GM19395 (cell line): Measurements from ENCODE around the gene UBAP1.
"Not testable (repeated sequence)": the region's sequence is repeated elsewhere in the genome, so short reads cannot be mapped to it uniquely, and the experiment has no call there.

Experiments used
- ATAC-seq: cut with Tn5 transposase; IDR thresholded peaks from one replicate; pipeline ENCODE4 v1.9.1; 2021; ENCODE audit warnings: mild to moderate bottlenecking, moderate library complexity; ENCODE audit not compliant: unreplicated experiment

UBAP1 gene

GRCh38 chr9:34178436-34179212 is at the start of gene UBAP1:
UBAP1 (plus strand) TSS chr9:34179043; CDS start chr9:34220915, 41,872 bp downstream.
- ATAC-seq: peak; percentile 100

DNA sequence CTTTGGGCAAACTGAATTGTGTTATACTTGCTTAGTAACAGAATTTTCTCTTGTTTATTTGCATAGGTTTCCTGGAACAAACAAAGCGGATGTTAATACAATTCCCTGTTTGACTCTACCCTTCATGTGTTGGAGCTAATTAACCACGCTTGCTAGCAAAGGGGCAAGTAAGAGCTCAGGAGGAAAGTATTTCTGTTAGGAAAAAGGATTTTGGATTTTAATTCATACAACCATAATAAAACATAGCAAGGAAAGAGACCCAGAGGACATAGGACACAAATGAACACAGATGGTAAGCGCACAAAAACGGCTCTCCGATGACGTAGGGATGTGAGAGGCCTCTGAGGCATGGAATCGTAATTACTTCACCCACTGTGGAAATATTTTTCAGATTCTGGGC is 47.3 kb upstream of the UBAP1 start:
- ATAC-seq: no peak

- no peak for ATAC-seq
Measured at GRCh38 chr9:34133436-34133949, 45.4 kb upstream of the UBAP1 start.

GRCh38 chr9:34134521-34134920 is 44.3 kb upstream of the UBAP1 start:
- no peak for ATAC-seq

DNA sequence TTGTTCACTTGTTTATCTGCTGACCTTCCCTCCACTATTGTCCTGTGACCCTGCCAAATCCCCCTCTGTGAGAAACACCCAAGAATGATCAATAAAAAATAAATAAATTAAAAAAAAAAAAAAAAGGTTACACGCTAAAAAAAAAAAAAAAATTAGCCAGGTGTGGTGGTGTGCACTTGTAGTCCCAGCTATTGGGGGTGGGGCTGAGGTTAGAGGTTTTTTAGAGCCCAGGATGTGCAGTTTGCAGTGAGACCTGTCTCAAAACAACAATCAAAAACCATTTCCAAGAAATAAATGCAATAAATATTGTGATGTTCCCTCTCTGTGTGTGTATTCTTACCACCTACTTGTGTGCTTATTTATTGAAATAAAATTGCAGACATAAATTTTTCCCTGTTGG is 40.2 kb upstream of the UBAP1 start:
- ATAC-seq: not testable (repeated sequence)

DNA sequence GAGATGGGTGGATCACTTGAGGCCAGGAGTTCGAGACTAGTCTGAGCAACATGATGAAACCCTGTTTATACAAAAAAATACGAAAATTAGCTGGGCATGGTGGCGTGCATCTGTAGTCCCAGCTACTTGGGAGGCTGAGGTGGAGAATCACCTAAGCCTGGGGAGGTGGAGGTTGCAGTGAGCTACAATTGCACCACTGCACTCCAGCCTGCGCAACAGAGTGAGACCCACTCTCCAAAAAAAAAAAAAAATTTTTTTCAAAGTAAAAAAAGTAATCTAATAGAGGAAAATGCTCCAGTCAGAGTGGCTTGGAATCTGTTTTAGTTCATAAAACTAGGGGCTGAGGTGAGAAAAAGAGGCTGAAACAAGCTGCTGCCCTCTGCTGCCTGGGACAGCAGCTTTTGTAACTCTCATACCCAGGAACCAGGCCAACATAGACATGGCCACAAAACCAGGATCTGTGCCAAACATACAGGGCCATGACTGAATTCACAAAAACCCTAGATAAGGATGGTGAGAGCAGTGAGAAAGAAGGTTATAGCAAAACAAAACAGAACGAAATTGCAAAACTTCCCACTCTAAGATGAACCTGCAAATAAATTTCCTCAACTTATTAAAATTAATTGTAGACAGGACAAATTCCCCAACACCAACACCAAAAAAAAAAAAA is 39.2 kb upstream of the UBAP1 start:
- ATAC-seq: no peak

GRCh38 chr9:34140853-34141252 is 38.0 kb upstream of the UBAP1 start:
- ATAC-seq: no peak

- ATAC-seq: no peak
Measured at GRCh38 chr9:34143116-34143515, 35.7 kb upstream of the UBAP1 start.

DNA sequence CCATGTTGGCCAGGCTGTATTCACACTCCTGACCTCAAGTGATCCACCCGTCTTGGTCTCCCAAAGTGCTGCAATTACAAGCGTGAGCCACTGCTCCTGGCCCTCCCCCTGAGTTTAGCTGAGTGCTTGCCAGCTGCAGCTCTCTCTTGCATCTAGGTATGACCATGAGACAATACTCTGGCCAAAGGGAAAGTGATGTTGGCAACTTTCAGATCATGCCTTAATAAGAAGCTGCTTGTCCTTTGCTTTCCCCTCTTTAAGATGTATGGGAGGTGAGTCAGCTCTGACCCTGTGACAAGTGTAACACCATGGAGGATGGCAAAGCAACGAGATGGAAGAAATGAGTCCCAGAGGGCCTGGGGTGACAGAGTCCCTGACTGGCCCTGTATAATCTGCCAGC is 33.7 kb upstream of the UBAP1 start:
- no peak for ATAC-seq

- ATAC-seq: no peak
Measured at GRCh38 chr9:34151398-34151797, 27.4 kb upstream of the UBAP1 start.

DNA sequence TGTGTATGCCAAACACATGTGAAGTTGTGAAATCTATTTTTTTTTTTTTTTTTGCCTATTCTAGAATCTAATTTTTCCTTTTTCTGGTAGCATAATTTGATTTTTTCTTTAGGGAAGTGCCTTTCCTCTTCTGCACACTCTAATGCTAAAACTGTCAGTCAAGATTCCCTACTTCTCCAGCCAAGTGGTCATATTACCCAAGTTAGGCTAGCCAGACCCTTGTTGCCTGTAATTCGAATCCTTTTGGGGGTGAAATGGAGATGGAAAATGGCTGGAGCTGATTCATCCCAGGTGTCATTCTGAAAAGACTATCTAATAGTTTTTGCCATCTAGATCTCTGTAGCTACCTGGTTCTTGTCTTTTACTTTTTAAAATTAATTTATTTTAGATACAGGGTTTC is 24.8 kb upstream of the UBAP1 start:
- ATAC-seq: no peak

GRCh38 chr9:34157318-34157717 is 21.5 kb upstream of the UBAP1 start:
- ATAC-seq: no peak

- no peak for ATAC-seq
Measured at GRCh38 chr9:34157898-34158297, 20.9 kb upstream of the UBAP1 start.

DNA sequence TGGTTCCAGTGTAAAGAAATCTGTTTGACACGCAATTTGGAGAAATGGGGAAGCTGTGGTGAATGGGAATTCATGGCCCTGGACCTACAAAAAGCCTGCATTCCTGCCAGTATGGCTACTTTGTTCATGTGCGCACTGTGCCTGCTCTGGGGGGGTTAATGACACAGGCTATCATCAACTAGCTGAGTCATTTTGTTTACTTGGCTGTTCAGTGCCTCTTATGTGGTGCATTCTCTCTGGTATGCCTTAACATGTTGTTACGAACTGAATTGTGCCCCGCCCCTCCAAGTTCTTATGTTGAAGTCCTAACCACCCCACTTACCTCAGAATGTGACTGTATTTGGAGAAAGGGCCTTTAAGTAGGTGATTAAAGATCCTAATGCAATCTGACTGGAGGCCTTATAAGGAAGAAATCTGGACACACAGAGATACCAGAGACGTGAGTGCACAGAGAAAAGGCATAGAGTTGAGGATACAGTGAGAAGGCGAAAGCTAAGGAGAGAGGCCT is 20.4 kb upstream of the UBAP1 start:
- ATAC-seq: no peak

GRCh38 chr9:34163434-34163833 is 15.4 kb upstream of the UBAP1 start:
- ATAC-seq: no peak

DNA sequence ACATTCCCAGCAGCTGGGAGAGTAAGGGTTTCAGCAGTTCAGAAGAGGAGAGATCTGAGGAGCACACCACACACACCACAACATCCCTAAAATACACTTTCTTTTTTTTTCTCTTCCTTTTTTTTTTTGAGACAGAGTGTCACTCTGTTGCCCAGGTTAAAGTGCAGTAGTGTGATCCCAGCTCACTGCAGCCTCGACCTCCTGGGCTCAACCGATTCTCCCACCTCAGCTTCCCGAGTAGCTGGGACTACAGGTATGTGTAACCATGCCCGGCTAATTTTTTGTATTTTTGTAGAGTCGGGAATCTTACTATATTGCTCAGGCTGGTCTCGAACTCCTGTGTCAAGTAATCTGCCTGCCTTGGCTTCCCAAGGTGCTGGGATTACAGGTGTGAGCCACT is 9.7 kb upstream of the UBAP1 start:
- no peak for ATAC-seq

DNA sequence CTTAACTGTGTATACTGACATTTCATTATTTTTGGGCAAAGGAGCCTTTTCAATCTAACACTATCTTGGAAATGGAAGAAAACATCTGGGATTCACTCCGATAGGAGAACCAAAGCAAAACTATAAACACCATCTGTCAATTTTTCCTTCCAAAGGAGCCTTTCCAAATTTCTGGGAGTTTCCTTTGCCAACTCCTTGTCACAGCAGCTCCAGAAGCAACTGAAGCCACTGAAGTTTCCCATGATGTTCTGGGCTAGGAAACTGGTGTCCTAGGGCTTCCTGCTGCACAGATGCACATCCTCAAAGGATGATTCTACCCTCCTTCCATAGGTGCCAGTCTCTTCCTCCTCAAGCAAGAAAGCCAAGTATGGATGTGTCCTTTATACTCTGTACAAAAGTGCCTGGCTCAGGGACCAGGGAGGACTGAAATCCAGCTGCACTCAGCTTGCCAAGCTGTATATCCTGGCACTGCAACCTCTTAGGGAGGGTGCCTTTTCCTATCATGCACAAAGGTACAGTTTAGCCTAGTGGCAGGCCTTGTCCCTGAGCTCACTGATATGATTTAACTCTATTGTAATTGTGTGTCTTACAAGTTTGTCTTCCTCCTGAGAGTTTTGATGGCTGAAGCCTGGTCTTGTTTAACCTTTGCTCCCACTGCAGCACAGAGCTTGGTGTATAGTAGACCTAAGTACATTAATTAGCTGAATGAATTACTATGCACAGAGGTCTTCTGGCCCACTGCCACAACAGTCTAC is 8.4 kb upstream of the UBAP1 start:
- ATAC-seq: no peak

- ATAC-seq: peak; percentile 82
Measured at GRCh38 chr9:34171753-34172535, 6.9 kb upstream of the UBAP1 start.

DNA sequence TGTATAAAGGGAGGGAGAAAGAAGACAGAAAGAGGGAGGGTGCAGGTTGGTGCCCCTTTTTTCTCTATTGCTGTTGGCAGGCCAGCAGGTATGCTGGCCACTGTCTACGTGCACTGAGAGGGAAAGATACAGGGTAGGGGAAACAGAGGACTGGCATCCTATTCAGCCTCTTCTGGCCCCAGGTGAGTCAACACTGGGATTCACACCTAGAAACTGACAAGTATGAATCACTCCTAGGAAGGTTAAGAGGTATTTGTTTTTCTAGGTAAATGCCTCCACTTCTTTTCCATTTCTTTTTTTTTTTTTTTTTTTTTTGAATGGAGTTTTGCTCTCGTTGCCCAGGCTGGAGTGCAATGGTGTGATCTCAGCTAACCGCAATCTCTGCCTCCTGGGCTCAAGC is 2.8 kb upstream of the UBAP1 start:
- no peak for ATAC-seq

- no peak for ATAC-seq
Measured at GRCh38 chr9:34177593-34178435, 1.0 kb upstream of the UBAP1 start.
